ENCODE data around the gene MBNL3.
A peak's percentile ranks its signal among the peaks of the same experiment; 100 is the strongest.

MBNL3 gene

GRCh38 chrX:132488819-132489577, at the start of gene MBNL3:
Gene MBNL3 (minus strand): TSS chrX:132489038. CDS start chrX:132439611, 49,427 bp downstream.
- DNase-seq = peak; percentile 66

- DNase-seq = no peak
Observed at GRCh38 chrX:132533409-132533808, 44.6 kb upstream of the MBNL3 start.

- DNase-seq = no peak
Observed at GRCh38 chrX:132532913-132533312, 44.1 kb upstream of the MBNL3 start.

DNA sequence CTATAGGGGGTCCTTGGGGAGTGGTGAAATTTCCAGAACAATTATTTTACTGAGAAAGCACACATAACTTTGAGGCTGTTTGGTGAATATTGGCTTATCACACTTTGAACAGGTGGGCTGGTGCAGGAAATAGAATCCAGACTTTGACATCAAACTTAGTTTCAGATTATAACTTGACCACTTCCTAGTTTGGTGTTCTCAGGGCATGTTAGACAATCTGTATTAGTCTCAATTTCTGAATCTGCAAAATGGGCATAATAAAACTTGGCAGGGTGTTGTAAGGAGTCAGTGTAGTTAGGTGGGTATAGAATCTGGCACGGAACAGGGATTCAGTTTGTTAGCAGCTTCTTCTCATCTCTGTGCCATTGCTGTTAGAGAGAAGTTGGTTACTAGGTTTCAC, 43.3 kb upstream of the MBNL3 start:
- no peak for DNase-seq

- no peak for DNase-seq
Observed at GRCh38 chrX:132520792-132521191, 32.0 kb upstream of the MBNL3 start.

DNA sequence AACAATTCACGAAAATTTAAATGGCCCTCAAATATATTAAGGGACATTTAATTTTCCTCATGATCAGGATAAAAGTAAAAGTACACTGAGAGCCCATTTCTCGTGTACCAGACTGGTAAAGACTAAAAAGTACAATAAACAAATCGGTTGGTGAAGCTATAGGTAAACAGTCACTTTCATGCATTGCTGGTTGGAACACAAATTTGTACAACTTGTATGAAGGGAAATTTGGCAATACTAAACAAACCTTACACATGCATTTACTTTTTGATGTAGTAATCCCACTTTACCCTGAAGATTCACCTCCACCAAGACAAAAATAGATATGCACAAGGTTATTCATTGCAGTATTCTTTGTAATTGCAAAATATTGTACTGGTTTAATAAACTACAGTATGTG, 31.4 kb upstream of the MBNL3 start:
- no peak for DNase-seq

DNA sequence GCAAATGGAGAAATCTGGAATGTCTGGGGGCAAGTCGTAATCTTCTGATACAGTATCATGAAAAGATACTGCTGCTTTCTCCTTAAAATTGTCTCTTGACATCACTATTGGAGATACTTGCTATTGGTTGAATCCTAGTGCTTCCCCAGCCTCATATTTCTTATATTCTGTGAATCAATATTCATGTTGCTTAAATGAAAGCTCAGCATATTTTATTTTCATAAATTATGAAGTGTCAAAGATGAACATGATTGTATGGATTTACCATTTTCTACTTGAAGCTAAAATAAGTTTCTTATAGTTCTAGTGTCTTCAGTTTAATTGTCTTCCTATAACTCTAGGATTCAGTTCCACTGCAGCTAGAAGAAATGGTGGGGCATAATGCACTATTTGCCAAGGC, 29.6 kb upstream of the MBNL3 start:
- DNase-seq = no peak

DNA sequence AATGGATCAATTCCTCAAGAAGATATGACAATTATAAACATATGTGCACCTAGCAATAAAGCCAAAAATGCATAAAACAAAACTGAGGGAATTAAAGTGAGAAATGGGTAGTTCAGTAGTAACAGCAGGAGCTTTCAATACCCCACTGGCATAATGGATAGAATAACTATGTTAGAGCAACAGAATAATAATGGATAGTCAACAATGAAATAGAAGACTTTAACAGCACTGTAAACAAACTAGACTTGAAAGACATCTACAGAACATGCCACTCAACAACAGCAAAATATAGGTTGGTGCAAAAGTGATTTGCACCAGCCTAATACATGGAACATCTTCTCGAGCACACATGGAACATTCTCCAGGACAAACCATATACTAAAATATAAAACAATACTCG, 20.0 kb upstream of the MBNL3 start:
- no peak for DNase-seq

- DNase-seq = no peak
Observed at GRCh38 chrX:132505116-132505515, 16.3 kb upstream of the MBNL3 start.

GRCh38 chrX:132504417-132504816, 15.6 kb upstream of the MBNL3 start:
- no peak for DNase-seq

DNA sequence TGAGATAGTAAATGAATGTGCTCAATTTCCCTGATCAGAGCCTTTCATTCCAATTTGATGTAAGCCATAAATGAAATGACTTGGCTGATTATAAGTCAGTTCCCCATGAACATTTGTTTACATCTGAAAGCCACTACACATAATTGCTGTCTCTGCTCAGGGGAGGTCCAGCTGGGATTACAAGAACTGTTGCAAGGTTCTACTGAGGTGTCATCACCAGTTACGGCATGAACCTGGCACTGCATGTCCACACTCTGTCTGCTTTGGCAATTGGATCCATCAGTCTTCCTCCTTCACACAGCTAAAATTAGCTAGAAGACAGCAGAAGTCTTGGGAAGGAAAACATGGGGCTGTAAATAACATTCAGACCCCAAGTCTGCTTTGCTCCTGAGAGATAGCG, 12.8 kb upstream of the MBNL3 start:
- DNase-seq = no peak

DNA sequence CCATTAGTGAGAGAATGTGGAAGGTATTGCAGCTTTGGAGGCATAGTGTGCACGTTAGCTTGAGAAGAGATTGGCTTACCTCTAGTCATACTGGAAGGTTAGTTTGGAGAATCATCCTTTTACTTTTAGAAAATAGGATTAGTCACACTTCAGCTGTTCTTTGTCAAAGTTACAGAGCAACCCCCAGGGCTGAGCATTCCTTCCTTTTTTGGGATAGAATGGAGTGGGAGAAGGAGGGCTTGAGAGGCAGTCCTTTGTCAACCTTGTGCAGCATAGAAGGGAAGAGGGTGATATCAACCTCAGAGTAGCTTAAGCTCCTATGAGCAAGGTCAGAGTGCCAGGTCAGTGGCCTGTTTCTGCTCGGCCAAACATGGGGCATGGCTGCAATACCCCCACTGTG, 8.6 kb upstream of the MBNL3 start:
- no peak for DNase-seq

DNA sequence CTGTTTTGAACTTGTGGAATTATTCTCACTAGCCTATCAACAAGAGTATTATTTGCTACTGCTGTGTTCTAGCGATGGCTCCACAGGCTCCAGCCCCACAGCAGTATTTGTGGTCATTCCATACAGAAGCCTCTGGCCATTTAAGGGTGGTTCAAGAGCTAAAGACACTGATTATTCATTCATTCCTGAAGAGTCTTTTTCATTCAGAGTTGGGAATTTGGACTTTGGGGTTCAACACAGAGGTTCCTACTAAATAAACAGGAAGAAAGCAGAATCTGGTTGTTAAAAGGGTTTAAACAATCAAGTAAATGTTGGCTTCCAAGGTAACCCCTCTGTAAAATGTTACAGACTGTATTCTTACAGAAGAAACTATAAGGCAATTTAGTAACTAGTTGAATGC, 4.3 kb upstream of the MBNL3 start:
- DNase-seq = no peak

GRCh38 chrX:132491191-132491590, 2.4 kb upstream of the MBNL3 start:
- DNase-seq = no peak

DNA sequence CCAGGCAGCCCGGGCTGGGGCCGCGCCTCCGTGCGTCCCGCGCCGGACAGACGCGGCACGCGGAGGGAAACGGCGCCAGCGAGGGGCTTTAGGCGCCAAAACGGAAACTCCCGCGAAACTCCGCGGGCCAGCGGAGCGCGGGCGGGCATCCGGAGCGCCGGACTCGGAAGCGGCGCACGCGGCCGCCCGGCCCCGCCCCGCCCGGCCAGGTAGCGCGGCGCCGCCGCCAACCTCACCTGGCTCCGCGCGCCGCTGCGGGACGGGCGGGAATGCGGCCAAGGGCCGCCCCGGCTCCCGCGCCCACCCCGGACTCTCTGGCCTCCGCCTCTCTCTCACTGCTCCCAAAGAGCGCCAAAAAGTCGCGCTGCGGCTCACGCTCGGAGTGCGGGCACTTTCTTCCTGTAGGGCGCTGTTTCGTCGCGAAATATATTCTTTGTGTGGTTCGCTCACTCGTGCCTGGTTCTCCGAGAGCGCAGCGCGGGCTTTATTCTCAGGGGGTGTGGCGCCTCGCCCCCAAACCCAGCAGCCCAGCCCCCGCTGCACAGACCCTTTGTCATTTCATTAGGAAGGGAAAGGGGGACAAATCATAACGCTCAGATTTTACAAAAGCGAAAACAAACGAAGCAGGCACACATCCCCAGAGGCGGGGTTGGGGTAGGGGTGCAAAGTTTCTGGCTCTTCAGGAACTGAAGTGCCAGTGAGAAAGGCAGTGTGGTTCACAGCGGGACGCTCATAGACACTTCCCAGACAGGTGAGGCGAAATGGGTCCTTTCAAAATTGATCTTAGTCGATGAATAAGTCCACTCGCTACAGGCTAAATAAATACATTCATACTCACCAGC, 961 bp upstream of the MBNL3 start:
- DNase-seq = peak; percentile 47

GRCh38 chrX:132488180-132488705, 595 bp downstream of the MBNL3 start:
- DNase-seq = peak; percentile 3

- DNase-seq = no peak
Observed at GRCh38 chrX:132486599-132487178, 2.1 kb downstream of the MBNL3 start.

DNA sequence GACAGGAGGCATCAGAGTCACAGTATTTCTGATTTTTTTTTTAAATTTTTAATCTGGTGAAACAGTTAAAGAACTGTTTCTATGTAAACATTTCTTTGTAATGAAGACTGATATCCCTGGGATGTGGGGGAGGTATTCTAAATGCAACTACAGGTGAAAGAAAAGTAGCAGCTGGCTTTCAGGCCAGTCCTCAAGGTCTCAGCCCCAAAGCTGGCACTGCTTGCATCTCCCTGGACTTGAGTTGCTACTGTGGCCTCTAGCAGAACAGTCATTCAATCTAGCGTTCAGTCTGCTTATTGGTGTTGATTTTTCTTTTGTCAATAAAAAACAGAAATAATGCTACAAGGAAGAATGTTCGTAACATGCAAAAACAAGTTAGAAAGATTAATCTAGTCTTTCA, 4.9 kb downstream of the MBNL3 start:
- no peak for DNase-seq

DNA sequence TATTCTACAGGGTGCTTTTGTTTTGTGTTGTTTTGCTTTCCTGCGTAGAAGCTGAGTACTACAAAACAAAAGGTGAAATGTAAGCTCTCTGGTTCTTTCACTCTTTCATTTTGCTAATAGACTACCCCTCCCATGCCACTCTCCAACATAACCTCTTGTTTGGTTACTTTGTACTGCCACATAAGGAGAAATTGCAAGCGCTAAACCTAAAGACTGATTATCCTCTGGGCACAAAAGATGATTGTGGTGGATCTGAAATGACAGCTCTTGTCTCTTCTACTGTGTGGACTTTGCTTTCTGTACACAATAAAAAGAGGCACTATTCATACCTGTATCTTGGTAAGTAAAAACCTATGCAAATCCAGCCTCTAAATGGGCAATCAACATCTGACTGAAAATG, 5.3 kb downstream of the MBNL3 start:
- DNase-seq = no peak

DNA sequence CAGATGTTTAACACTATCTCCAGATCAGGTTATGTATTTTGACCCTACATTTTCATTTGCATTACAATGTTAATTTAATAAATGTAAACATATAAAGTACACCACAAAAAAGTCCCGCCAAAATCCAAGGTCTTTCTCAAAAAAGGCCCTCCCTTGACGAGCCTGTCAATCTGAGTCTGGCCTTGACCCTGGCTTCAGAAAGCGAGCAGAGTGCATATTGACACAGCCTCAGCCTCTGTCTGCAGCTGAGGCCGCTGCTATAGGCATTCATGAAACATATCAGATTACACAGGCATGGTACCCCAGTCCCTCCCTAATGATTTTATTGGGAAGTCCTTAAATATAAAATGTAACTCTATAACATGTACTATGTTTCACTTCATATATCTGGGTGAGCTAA, 6.2 kb downstream of the MBNL3 start:
- no peak for DNase-seq

DNA sequence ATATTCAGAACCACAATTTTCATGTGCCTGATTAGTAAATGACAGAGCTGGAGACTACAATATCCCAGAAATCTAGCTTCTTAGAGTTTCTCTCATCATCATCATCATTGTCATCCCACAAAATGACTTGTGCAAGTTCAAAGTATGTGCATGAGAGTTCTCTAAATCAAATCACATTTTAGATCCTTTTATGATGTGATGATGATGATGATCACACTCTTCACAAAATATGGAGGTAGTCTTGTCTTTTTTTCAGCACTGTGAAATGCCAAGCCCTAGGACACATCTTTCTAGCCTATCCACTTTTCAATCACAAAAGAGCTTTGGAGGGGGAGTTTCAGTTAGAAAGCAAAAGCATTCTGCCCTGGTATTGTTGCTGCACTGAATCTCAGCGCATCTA, 7.4 kb downstream of the MBNL3 start:
- no peak for DNase-seq

DNA sequence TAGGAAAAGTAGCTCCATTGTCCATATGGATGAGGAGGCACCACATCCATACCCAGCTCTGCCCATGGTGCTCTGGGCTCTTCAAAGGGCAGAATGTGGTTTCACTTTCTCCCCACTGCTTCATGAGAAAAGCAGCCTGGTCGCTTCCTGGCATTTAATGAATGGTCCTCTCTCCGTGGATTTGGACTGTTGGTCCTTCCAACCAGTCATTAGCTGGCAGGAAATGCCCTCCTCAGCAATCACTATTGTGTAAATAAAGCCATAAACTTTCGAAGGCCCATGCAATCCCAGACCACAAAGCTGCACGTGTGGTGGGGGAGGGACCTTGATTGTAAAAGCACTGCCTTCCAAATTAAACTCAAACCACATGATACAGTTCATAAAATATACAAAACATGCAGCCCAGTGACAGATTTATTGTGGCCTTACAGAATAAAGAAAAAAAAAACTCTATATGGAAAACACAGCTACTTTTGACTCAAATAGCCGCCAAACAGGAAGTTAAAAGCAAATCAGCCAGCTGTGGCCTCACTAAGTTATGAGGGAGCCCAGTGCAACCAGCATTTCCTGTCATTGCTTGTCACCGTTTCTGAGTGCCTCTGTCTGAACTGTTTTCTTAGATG, 8.1 kb downstream of the MBNL3 start:
- peak; percentile 19 for DNase-seq

GRCh38 chrX:132474544-132475248, 14.1 kb downstream of the MBNL3 start:
- DNase-seq = no peak
